Hematopoietic multipotent progenitor cell treated with erythropoietin and hydrocortisone succinate and interleukin-3 and kit ligand, for 4 days (in vitro differentiated cells): ENCODE measurements around the gene SUMO1.
"Not testable (repeated sequence)": the region's sequence is repeated elsewhere in the genome, so short reads cannot be mapped to it uniquely, and the experiment has no call there.

Experiments used
- DNase-seq: peaks from one replicate; pipeline ENCODE4 v3.0.0-alpha.2; 2015

Gene SUMO1

DNA sequence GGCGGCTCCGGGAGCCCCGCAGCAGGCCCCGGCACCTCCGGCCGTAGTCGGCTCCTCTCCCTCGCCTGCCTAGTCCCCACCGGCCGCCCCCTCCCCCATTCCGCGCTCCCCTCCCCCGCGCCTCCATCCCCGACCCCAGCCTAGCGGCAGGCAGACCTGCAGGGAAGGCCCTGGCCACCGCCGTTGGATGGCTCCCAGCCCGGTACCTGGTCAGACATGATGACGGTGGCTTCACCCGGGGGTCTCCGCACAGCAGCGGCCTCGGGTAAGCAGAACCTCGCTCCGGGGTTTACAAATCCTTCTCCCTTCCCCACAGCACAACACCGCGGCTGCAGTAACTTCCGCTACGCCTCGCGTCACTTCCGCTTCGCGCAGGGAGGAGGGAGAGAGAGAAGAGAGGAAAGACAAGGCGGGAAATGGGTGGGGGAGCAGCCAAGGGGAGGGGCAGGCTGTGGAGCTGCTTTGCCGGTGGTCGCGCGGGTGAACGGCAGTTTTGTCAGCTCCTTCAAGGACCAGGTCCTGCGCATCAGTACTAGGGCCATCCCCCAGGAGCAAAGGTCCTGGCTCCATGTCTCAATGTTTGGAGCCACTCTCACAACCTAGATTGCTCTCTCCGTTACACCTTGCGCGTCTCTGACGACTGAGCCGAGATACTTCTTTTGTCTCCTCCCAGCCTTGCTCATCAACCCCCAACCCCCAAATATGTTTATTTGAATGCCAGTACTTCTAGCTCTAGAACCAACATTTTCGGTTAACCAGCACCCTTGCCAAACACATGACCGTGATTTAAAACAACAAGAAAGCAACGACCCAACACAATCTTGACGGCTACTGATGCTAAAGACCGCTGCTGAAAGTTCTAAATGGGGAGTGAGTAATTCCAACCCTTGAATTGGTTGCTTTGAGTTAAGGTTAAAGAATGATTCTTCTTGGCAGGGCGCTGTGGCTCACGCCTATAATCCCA is at the start of gene SUMO1:
Gene SUMO1, minus strand, starts transcription at position 364 of the 964 bp plus-strand sequence. Its CDS starts 146 bp downstream, at position 218.
- DNase-seq = peak; percentile 97

GRCh38 chr2:202286595-202286994 is 48.2 kb upstream of the SUMO1 start:
- DNase-seq = no peak

- peak; percentile 57 for DNase-seq
Observed at GRCh38 chr2:202278944-202279343, 40.5 kb upstream of the SUMO1 start.

DNA sequence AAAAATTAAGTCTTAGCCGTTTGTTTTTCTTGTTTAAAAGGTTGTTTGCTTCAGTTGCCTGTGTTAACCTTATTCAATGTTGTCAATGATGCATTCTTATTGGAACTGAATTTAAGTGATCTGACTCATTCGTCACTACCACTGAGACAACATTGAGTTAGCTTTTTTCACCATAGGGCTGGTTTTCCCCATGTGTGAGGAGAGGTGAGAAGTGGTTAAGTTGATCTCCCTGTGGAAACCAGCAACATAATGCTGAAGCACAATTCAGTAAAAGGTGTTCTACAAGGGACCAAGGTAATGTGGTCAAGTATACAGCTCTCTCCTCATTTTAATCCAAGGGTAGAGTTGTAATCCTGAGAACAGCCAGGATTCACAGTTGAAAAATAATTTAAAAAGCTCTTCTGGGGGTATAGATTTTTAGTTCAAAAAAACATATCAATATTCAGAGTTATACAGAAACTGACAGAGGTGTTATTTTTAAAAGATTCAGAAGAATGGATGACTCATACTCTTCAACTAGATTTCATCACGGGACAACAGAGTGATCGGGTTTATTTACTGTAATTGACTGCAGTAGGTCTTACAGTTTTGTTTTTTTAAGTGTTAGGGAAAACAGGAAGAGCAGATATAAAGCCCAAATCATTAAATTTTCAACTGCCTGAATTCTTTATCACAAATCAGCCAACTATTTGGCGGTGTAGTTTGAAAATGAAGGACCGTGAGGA is 39.8 kb upstream of the SUMO1 start:
- no peak for DNase-seq

DNA sequence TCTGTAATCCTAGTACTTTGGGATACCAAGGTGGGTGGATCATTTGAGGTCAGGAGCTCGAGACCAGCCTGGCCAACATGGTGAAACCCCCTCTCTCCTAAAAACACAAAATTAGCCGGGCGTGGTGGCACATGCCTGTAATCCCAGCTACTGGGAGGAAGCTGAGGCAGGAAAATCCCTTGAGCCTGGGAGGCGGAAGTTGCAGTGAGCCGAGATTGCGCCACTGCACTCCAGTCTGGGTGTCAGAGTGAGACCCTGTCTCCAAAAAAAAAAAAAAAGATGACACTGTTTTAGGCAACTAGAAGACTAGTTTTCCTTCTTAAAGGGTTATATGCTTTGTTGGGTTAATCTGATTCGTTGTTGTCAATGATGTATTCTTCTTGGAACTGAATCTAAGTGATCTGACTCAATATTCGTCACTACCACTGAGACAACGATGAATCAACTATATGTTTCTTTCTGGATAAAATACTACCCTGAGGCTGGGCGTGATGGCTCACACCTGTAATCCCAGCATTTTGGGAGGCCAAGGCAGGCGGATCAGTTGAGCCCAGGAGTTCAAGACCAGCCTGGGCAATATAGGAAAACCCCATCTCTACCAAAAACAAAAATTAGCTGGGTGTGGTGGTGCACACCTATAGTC is 37.8 kb upstream of the SUMO1 start:
- not testable (repeated sequence) for DNase-seq

DNA sequence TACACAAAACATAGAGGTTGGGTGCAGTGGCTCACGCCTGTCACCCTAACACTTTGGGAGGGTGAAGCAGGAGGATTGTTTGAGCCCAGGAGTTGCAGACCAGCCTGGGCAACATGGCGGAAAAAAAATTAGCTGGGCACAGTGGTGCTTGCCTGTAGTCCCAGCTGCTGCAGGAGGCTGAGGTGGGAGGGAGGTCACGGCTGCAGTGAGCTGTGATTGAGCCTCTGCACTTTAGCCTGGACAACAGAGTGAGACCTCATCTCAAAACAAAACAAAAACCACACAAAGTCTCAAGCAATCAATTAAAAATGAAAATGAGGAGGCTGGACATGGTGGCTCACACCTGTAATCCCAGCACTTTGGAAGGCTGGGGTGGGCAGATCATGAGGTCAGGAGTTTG is 32.1 kb upstream of the SUMO1 start:
- no peak for DNase-seq

DNA sequence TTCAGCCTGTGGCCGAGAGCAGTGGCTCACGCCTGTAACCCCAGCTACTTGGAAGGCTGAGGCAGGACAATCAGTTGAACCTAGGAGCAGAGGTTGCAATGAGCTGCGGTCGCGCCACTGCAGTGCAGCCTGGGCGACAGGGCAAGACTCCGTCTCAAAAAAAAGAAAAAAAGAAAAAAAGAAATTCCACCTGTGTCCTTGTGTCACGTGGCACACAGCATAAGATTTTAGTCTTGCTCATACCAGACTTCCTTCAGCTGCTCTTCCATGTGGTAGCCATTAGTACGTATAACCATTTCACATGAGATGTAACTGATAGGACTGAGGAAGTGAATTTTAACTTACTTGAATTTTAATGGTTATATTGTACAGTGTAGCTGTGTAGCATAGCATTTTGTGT is 31.2 kb upstream of the SUMO1 start:
- peak; percentile 72 for DNase-seq

DNA sequence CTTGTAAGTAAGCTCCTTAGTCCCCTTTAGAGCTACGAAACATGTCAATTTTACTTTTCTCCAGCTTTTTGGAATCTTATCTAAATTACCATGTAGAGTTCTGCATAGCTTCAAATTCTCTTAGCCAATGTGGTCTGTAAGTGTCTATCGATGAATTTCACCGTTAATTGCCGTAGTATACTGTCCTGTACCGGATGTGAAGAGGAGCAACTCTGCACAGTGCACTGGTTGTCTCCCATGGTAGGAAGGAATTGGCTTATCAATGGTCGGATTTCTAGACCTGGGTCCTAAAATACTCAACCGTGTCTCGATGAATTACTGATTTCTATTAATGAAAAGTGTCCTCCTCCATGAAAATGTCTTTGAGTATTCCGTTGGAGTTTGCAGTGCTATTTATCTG is 29.1 kb upstream of the SUMO1 start:
- peak; percentile 43 for DNase-seq

DNA sequence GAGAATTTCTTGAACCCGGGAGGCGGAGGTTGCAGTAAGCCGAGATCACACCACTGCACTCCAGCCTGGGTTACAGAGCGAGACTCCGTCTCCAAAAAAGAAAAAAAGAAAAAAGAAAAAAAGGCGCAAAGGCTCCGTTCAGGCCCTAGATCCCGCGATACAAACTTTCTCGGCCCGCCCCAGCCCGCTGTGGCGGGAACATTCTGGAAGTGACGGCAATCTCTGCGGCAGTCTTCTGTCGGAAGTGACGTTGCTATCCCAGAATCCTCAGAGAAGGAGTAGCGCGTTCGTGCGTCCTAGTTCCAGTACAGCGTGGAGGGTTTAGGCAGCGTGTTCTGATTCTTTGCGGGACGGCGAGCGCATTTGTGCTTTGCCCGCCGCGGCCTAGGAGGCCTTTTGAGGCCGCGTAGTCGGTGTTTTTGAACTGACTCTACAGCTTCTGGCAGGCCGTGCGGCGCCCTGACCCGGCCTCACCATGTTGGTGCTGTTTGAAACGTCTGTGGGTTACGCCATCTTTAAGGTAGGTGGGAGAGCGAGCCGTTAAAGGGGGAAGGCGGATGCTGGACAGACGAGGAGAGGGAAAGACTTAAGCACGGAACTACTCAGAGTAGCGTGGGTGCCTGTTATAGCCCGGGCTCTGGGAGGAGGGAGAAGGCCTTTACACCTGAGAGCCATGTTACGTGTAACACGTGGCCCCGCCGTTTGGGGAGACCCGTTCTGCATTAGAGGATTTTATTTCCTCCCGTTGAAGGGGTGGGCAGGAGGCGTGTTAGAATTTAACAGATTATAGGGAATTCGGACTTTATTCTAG is 27.3 kb upstream of the SUMO1 start, which contains the start of gene NOP58:
Gene NOP58, plus strand, starts transcription at position 297 of the 811 bp plus-strand sequence. Its CDS starts 179 bp downstream, at position 476.
- peak; percentile 98 for DNase-seq

- no peak for DNase-seq
Observed at GRCh38 chr2:202261531-202261930, 23.1 kb upstream of the SUMO1 start.

- DNase-seq = no peak
Observed at GRCh38 chr2:202251494-202251893, 13.1 kb upstream of the SUMO1 start.

DNA sequence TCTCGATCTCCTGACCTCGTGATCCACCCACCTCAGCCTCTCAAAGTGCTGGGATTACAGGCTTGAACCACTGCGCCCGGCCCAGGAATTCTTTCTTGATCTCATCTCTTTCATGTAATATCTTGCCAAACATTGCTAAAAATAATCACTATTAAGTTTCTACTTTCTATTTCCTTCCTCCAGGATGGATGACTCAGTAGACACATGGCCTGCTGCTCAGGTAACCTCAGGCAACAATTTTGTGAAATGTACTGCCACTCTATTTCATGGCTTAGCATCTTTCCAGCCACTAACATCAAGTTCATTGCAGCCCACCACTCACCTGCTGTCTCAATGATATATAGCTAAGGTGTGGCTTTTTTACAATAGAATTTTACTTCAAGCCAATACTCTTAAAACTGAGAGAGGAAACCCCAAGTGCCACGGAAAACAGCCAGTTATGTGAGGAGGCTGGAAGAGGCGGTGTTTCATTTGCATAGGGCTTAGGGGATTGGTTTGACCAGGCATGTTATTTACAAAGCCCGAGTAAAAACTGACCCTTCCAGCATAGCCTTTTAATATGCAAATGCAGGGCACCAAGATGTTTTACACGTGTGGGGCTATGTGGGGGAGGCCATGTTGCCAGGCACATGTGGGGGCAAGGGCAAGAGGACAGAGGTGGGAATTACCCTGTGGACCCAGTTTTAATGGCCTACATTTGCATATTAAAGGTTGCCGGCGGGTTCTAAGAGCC is 11.3 kb upstream of the SUMO1 start:
- DNase-seq = no peak

- DNase-seq = not testable (repeated sequence)
Observed at GRCh38 chr2:202247710-202248109, 9.3 kb upstream of the SUMO1 start.

DNA sequence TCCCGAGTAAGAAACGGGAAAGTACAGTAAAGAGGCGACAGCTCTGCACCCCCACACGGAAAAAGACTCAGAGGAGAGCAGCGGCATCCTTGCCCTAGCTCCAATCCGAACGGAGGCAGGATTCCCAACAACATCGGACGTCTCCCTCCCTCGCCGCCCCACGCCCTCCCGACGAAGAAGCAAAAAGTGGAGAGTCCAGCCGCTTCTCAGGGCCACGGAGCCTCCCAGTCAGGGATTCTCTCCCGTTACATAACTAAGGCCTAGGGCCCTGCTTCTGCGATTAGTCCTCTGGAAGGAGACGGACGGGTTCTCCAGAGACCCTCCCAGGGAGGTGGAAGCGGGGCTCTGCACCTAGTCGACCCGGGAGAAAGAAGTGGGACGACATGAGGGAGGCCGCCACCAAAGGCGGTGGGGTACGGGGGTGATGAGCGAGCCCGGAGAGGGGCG is 587 bp downstream of the SUMO1 start:
- peak; percentile 52 for DNase-seq

DNA sequence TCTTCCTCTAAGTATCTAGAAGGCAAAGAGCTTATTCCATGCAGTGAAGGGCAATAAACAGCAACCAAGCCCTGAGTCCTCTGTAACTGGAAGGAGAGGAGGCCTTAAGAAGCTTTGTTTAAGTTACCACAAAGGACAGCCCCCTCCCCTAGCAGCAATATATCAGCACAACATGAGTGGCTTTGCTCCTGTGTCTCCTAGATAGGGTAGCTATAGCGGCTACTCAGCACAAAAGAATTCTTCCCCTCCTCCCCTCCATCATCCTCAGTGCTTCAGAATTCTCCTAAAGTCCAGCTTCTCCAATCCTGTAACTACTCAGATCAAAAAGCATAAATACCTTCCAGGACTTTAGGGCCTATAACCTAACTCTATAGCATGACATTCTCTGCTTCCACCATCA is 16.5 kb downstream of the SUMO1 start:
- DNase-seq = peak; percentile 64

DNA sequence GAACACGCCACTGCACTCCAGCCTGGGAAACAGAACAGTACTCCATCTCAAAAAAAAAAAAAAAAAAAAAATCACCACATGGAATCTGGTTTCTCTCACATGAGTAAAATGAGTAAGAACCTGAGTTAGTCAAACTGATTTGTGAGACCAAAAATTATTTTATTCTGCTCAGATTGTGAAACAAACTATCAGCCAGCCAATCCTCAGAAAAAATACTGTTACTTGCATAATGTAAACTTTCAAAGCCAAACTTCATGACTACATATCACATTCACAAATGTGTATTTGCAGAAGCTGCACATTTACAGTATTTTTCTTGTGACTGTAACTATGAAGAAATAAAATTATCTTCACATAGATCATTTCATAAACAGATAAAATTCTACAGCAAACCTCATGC is 23.2 kb downstream of the SUMO1 start:
- DNase-seq = no peak

GRCh38 chr2:202208526-202208925 is 29.9 kb downstream of the SUMO1 start:
- no peak for DNase-seq

GRCh38 chr2:202204855-202205254 is 33.5 kb downstream of the SUMO1 start:
- peak; percentile 75 for DNase-seq

DNA sequence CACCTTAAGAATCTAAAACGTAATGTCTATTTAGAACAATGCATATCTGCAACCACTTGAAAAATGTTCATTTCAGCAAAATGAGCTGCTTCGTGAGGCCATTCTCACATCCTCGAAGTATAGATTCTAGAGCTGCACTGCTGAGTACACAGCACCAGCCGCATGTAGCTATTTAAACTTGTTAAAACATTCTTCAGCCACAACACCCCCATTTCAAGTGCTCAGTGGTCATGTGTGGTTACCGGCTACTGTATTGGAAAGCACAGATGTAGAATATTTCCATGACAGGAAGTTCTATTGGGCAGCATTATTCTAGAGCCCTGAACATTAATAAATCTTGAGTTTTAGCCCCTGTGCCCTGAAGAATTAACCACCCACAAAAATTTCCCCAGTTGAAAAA is 35.0 kb downstream of the SUMO1 start:
- no peak for DNase-seq

DNA sequence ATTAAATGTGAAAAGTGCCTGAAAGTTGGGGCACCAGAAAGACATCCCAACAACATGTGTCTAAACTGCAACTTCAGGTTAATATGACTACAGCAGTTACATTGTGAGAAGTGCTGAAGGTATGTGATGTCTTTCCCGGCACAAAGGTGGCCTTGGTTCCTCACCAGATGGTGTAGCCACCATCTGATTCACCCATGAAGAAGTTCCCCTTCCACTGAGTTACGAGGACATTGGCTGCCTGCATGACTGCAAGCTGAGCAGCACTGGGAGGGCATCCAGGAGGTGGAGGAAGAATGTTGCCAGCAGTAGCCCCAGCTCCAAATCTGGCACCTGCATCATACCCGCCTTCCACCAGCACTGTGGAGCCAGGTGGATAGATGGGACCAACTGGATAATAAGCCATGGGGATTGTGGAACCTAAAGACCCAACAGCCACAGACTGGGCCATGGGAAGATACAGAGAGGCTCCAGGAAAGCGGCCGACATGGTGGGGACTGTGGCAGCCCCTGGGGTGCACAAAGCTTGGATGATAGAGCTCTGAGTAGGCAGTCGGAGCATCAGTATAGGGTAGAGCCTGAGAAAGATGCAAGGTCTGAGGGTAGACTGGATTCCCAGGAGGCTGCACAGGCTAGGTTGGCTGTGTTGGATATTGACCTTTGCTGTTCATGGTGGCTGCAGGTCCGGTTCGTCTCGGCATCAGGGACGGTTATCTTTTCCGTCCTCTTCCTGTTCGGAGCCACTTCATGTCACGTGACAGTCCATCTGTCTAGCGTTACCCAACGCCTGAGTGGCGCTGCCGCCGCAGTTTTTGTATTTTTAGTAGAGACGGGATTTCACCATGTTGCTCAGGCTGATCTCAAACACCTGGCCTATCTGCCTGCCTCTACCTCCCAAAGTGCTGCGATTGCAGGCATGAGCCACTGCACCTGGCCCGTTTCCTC is 36.9 kb downstream of the SUMO1 start:
- DNase-seq = no peak
